T-helper 1 cell treated with Interleukin-12 subunit alpha and Interleukin-12 subunit beta and Interleukin-4 antibody, amounts not matched to agents 30 ng/mL and 1 ng/mL, for 36 hours (primary cell): Measurements from ENCODE around the gene LRFN5. TPM values are rescaled to one million over a fixed set of nuclear protein-coding genes. Genes with fewer than 3 reads are reported as not detected.

ENCODE experiments used
- intact Hi-C: fragments of 100-400 bp; cut with micrococcal nuclease; formaldehyde crosslinking; loops from one replicate; pipeline ENCODE4 v1.15.1; 2024
- total RNA-seq: library from RNA; stranded (reverse); gene quantifications from 2 replicates; pipeline ENCODE4 v1.2.3, GENCODE V29; 2022

Gene LRFN5
- total RNA-seq, 1 donor from 2014 or later, result not detected

- intact Hi-C loops, result no loop called here
These were observed 167.0 kb downstream of the LRFN5 start for GRCh38 chr14:41773536-41774279.

- intact Hi-C loops, result no loop called here
These were observed 175.8 kb downstream of the LRFN5 start for GRCh38 chr14:41782511-41782910.

GRCh38 chr14:41783403-41783802 lies 176.7 kb downstream of the LRFN5 start:
- intact Hi-C loops, result no loop called here

- intact Hi-C loops, result no loop called here
These were observed 179.0 kb downstream of the LRFN5 start for GRCh38 chr14:41785696-41786095.

GRCh38 chr14:41799817-41800216 lies 193.1 kb downstream of the LRFN5 start:
- intact Hi-C loops, result no loop called here

- intact Hi-C loops, result no loop called here
These were observed 199.0 kb downstream of the LRFN5 start for GRCh38 chr14:41805633-41806032.

GRCh38 chr14:41806366-41806975 lies 199.8 kb downstream of the LRFN5 start:
- intact Hi-C loops, result no loop called here

- intact Hi-C loops, result no loop called here
These were observed 203.7 kb downstream of the LRFN5 start for GRCh38 chr14:41810362-41810761.

- intact Hi-C loops, result no loop called here
These were observed 210.9 kb downstream of the LRFN5 start for GRCh38 chr14:41817626-41818025.

- intact Hi-C loops, result no loop called here
These were observed 217.8 kb downstream of the LRFN5 start for GRCh38 chr14:41824441-41824840.

GRCh38 chr14:41825622-41826021 lies 218.9 kb downstream of the LRFN5 start:
- intact Hi-C loops, result no loop called here

GRCh38 chr14:41830714-41831406 lies 224.2 kb downstream of the LRFN5 start:
- intact Hi-C loops, result no loop called here

- intact Hi-C loops, result no loop called here
These were observed 233.0 kb downstream of the LRFN5 start for GRCh38 chr14:41839661-41840060.

GRCh38 chr14:41859336-41859735 lies 252.7 kb downstream of the LRFN5 start:
- intact Hi-C loops, result no loop called here

- intact Hi-C loops, result no loop called here
These were observed 253.9 kb downstream of the LRFN5 start for GRCh38 chr14:41860586-41860985.

- intact Hi-C loops, result no loop called here
These were observed 259.2 kb downstream of the LRFN5 start for GRCh38 chr14:41865894-41866293.

- intact Hi-C loops, result no loop called here
These were observed 261.7 kb downstream of the LRFN5 start for GRCh38 chr14:41868396-41868795.

- intact Hi-C loops, result no loop called here
These were observed 266.4 kb downstream of the LRFN5 start for GRCh38 chr14:41872931-41873685.

GRCh38 chr14:41873686-41874317 lies 267.1 kb downstream of the LRFN5 start:
- intact Hi-C loops, result no loop called here

- intact Hi-C loops, result no loop called here
These were observed 268.4 kb downstream of the LRFN5 start for GRCh38 chr14:41875116-41875515.

GRCh38 chr14:41878321-41878720 lies 271.6 kb downstream of the LRFN5 start:
- intact Hi-C loops, result no loop called here
